HepG2 (cell line): Measurements from ENCODE around the gene MATR3. TPM values are rescaled to one million over a fixed set of nuclear protein-coding genes. Genes with fewer than 3 reads are reported as not detected.

Experiments used
- DMAP1 ChIP-seq: IDR thresholded peaks from 2 replicates; pipeline ENCODE4 v1.6.1; 2016
- GABPA ChIP-seq, 2 experiments: IDR thresholded peaks; 2 replicates each; pipeline ENCODE4 v1.6.1; 2011 to 2016; ENCODE audit warnings: low read depth in 2 of 2, low read length in 1 of 2, missing biosample characterization in 1 of 2, missing genetic modification characterization in 1 of 2
- IKZF1 ChIP-seq: fragments of 450-650 bp; IDR thresholded peaks from 2 replicates; pipeline ENCODE4 v1.7.1; 2016
- MED8 ChIP-seq: sonication (generic); formaldehyde crosslinking; IDR thresholded peaks from 2 replicates; pipeline ENCODE4 v1.8.1; 2023; ENCODE audit warnings: mild to moderate bottlenecking, missing genetic modification reagents; ENCODE audit not compliant: insufficient replicate concordance
- NCOA1 ChIP-seq: sonication (generic); formaldehyde crosslinking; IDR thresholded peaks from 2 replicates; pipeline ENCODE4 v1.9.0; 2021; ENCODE audit warnings: missing genetic modification reagents
- PAX8 ChIP-seq: sonication (generic); formaldehyde crosslinking; IDR thresholded peaks from 2 replicates; pipeline ENCODE4 v1.8.0; 2022; ENCODE audit warnings: mild to moderate bottlenecking, missing genetic modification reagents, borderline replicate concordance
- SIN3A ChIP-seq: IDR thresholded peaks from 2 replicates; pipeline ENCODE4 v1.6.1; 2011; ENCODE audit warnings: low read depth, mild to moderate bottlenecking, control low read depth, low read length, borderline replicate concordance
- TP53 ChIP-seq: sonication (generic); formaldehyde crosslinking; conservative IDR thresholded peaks from 2 replicates; pipeline ENCODE4 v1.4.0; 2020; ENCODE audit warnings: missing genetic modification reagents
- XRCC5 ChIP-seq: fragments of 200-400 bp; formaldehyde crosslinking; optimal IDR thresholded peaks from 2 replicates; pipeline ENCODE3; 2017; ENCODE audit warnings: mild to moderate bottlenecking, low read length
- ZBTB20 ChIP-seq: sonication (generic); formaldehyde crosslinking; IDR thresholded peaks from 2 replicates; pipeline ENCODE4 v1.8.1; 2023; ENCODE audit warnings: missing genetic modification reagents, low read depth, mild to moderate bottlenecking, borderline replicate concordance
- ZBTB42 ChIP-seq: sonication (generic); formaldehyde crosslinking; IDR thresholded peaks from 2 replicates; pipeline ENCODE4 v1.5.0; 2020; ENCODE audit warnings: mild to moderate bottlenecking, missing genetic modification reagents
- ZBTB7A ChIP-seq: sonication (generic); formaldehyde crosslinking; IDR thresholded peaks from 2 replicates; pipeline ENCODE4 v1.8.0; 2022; ENCODE audit warnings: mild to moderate bottlenecking, missing genetic modification reagents
- ZNF10 ChIP-seq: sonication (generic); formaldehyde crosslinking; IDR thresholded peaks from 2 replicates; pipeline ENCODE4 v1.4.0; 2020; ENCODE audit warnings: mild to moderate bottlenecking, low read depth, missing genetic modification reagents, borderline replicate concordance
- ZNF232 ChIP-seq: sonication (generic); formaldehyde crosslinking; IDR thresholded peaks from 2 replicates; pipeline ENCODE4 v1.4.0; 2020; ENCODE audit warnings: missing genetic modification reagents, borderline replicate concordance
- ZNF773 ChIP-seq: sonication (generic); formaldehyde crosslinking; IDR thresholded peaks from 2 replicates; pipeline ENCODE4 v1.4.0; 2020; ENCODE audit warnings: missing genetic modification reagents, borderline replicate concordance
- polyA plus RNA-seq, 8 experiments: library from polyadenylated mRNA; depleted of rRNA in 3 of 8; stranded (reverse) in 7 of 8; unstranded in 1 of 8; fragments of >200 nt; fragmentation: Illumina TruSeq in 4 of 8; extraction: Trizol in 4 of 8; gene quantifications; 2 replicates each; pipeline versions ENCODE4 v1.2.1 to v1.2.3, GENCODE V29; 2011 to 2016; ENCODE audit warnings: low read depth in 4 of 8, missing spikeins in 1 of 8, mixed read lengths in 1 of 8; ENCODE audit not compliant: insufficient read depth in 1 of 8
- total RNA-seq, 5 experiments: library from RNA; depleted of rRNA; stranded (reverse); fragments of >200 nt; fragmentation: Illumina TruSeq; extraction: Trizol; gene quantifications; 2 replicates each; pipeline ENCODE4 v1.2.3, GENCODE V29; 2016; ENCODE audit warnings: low read depth in 1 of 5
- TF ChIP-seq, protein P1 (sequence below): sonication (generic); formaldehyde crosslinking; IDR thresholded peaks from 2 replicates; pipeline ENCODE4 v1.5.1; 2020; ENCODE audit warnings: mild to moderate bottlenecking, missing genetic modification reagents, borderline replicate concordance

MATR3 gene
- total and polyA plus RNA-seq, 2 of the 13 experiments (the other 11 are each of a cell fraction or from before 2014, with no cell fraction given) = 94.2 to 341 TPM

DNA sequence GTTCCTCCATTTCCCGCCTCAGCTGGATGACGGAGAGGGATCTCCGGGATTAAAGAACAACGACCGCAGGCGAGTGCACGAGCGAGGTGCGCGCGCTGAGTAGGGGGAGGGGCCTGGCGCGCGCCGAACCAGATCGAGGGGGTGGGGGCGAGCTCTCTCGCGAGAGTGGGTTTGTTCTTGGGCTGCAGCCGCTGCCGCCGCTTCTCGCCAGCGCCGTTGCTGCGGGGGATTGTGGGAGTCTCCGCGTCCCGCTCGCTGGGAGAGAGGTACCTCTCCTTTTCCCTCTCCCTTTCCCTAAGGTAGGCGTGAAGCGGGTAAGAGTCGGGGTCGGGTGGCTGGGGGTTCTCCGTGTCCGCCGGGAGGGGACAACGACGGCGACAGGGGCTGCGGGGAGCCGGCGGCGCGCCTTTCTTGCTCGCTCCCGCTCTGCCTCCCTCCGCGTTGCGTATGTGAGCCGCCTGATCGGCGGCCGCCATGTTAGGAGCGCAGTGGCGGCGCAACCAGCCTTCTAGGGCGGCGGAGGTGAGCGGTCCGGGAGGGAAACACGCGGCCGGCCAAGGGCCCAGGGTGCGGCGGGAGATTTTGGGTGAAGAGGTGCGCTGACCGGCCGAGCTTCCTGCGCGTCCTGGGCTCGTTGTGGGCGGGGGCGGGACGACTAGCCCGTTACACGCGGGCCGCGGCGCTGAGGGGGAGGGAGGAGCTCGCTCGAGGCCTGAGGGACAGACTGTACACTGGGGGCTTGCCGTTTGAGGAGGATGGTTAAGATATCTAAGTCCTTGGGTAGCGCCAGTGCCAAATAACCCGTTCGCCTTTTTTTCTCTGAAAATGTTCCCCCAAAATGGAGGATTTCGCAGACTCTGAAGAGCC, at the start of gene MATR3 (continued):
- TF ChIP-seq, protein P1, sequence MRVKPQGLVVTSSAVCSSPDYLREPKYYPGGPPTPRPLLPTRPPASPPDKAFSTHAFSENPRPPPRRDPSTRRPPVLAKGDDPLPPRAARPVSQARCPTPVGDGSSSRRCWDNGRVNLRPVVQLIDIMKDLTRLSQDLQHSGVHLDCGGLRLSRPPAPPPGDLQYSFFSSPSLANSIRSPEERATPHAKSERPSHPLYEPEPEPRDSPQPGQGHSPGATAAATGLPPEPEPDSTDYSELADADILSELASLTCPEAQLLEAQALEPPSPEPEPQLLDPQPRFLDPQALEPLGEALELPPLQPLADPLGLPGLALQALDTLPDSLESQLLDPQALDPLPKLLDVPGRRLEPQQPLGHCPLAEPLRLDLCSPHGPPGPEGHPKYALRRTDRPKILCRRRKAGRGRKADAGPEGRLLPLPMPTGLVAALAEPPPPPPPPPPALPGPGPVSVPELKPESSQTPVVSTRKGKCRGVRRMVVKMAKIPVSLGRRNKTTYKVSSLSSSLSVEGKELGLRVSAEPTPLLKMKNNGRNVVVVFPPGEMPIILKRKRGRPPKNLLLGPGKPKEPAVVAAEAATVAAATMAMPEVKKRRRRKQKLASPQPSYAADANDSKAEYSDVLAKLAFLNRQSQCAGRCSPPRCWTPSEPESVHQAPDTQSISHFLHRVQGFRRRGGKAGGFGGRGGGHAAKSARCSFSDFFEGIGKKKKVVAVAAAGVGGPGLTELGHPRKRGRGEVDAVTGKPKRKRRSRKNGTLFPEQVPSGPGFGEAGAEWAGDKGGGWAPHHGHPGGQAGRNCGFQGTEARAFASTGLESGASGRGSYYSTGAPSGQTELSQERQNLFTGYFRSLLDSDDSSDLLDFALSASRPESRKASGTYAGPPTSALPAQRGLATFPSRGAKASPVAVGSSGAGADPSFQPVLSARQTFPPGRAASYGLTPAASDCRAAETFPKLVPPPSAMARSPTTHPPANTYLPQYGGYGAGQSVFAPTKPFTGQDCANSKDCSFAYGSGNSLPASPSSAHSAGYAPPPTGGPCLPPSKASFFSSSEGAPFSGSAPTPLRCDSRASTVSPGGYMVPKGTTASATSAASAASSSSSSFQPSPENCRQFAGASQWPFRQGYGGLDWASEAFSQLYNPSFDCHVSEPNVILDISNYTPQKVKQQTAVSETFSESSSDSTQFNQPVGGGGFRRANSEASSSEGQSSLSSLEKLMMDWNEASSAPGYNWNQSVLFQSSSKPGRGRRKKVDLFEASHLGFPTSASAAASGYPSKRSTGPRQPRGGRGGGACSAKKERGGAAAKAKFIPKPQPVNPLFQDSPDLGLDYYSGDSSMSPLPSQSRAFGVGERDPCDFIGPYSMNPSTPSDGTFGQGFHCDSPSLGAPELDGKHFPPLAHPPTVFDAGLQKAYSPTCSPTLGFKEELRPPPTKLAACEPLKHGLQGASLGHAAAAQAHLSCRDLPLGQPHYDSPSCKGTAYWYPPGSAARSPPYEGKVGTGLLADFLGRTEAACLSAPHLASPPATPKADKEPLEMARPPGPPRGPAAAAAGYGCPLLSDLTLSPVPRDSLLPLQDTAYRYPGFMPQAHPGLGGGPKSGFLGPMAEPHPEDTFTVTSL = no peak
- peak; percentile 64; the same call in 1 of the 2 replicates for TF ChIP-seq SIN3A
- 0 out of 2 replicates have a peak, but pooled peaks have one; percentile 23 for TF ChIP-seq ZBTB7A (CRISPR knock-in tag)
- TF ChIP-seq ZBTB42 (CRISPR knock-in tag) = no peak
- TF ChIP-seq ZNF773 = 0 out of 2 replicates have a peak, but pooled peaks have one; percentile 4
- TF ChIP-seq ZNF232 (CRISPR knock-in tag) = no peak
- TF ChIP-seq DMAP1 (CRISPR knock-in tag) = peak; percentile 94
- TF ChIP-seq ZBTB20 (CRISPR knock-in tag) = 0 out of 2 replicates have a peak, but pooled peaks have one; percentile 5
- no peak for TF ChIP-seq ZNF10 (CRISPR knock-in tag)
- no peak for TF ChIP-seq TP53 (CRISPR knock-in tag)
- no peak for TF ChIP-seq IKZF1
- TF ChIP-seq NCOA1 (CRISPR knock-in tag) = no peak
- TF ChIP-seq XRCC5 = no peak
- TF ChIP-seq GABPA (IDR thresholded peaks at IDR 0.05; ENCODE audit: low read depth, low read length) = no peak
- TF ChIP-seq GABPA (CRISPR knock-in tag; IDR thresholded peaks at IDR 0.05; ENCODE audit: low read depth) = no peak; the same call in 1 of the 2 replicates
- TF ChIP-seq MED8 = no peak
- peak; percentile 83; the same call in 1 of the 2 replicates for TF ChIP-seq PAX8 (CRISPR knock-in tag)
